HFFc6 (cell line): Measurements from ENCODE around the gene GNPTG. TPM values are rescaled to one million over a fixed set of nuclear protein-coding genes. Genes with fewer than 3 reads are reported as not detected.
A peak's percentile ranks its signal among the peaks of the same experiment; 100 is the strongest.

Experiments used
- DNase-seq: peaks from one replicate; pipeline ENCODE4 v3.0.0-alpha.2; 2018
- H3K27ac Mint-ChIP-seq: 2 replicates; pipeline ENCODE4 v1.8.0; 2020; ENCODE audit warnings: mild to moderate bottlenecking, mixed read lengths
- H3K27me3 Mint-ChIP-seq: 2 replicates; pipeline ENCODE4 v1.8.0; 2021; ENCODE audit warnings: mild to moderate bottlenecking, moderate library complexity, mixed read lengths; ENCODE audit not compliant: insufficient read depth
- H3K36me3 Mint-ChIP-seq: 2 replicates; pipeline ENCODE4 v1.8.0; 2021; ENCODE audit warnings: low read depth, mixed read lengths
- H3K4me1 Mint-ChIP-seq: 2 replicates; pipeline ENCODE4 v1.8.0; 2020; ENCODE audit warnings: low read depth, mixed read lengths
- H3K4me3 Mint-ChIP-seq: 2 replicates; pipeline ENCODE4 v1.8.0; 2020; ENCODE audit warnings: mild to moderate bottlenecking, moderate library complexity, mixed read lengths
- H3K9me3 Mint-ChIP-seq: 2 replicates; pipeline ENCODE4 v1.8.0; 2020; ENCODE audit warnings: mild to moderate bottlenecking, mixed read lengths
- total RNA-seq, 6 experiments: library from RNA; stranded (reverse); fragmentation: NEBNext Ultra II Directional; extraction: Animal tissue kit (Norgen Biotek cat#: 25700); gene quantifications; 2 replicates in 1 of 6; 3 replicates in 5 of 6; pipeline ENCODE4 v1.2.3, GENCODE V29; 2021
- TF ChIP-seq, protein P1 (sequence below): fragments of 200-600 bp; sonication (generic); IDR thresholded peaks from 2 replicates; pipeline ENCODE4 v1.5.0; 2021; ENCODE audit warnings: antibody characterized with exemption, mild to moderate bottlenecking

The GNPTG gene
- total RNA-seq, 6 experiments from 2014 or later, result 46.8 to 68.1 (median 52.6) TPM

DNA sequence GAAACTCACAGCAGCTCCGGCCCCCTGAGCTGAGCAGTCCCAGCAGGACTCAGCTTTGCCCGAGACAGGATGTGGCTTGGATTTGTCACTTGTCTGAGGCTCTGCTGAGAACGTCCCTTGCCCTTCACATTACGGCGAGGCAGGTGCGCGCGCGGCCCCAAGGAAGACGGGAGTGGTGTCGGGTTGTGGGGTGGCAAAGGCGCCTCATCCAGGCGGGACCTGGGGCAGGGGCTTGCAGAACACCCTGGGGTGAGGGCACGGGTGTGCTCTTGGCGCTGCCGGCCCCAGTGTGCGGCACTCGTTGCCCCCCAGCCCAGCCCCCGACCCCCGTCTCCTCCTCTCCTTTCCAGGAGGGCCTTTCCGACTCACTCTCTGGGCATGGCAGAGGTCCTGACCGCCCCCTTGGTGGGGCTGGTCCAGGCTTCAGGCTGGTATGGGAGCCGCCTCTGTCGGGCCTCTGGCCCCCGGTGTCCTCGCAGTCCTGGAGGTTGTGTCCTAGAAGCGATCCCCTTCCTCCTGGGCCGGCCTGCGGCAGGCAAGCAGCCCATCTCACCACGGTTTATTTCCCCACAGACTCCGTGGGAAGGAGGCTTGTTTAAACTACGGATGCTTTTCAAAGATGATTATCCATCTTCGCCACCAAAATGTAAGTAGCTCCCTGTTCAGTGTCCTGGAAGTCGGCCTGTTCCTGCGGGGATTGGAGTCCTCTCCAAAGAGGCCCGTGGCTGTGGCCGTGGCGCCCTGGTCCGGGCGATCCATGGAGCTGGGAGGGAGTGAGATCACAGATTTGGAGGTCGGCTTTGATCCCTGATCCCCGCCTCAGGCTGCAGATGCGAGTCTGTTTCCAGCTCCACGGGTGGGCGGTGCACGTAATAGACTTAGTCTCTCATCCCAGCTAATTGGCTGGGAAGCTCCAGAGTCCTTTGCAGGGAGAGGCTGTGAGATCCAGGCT lies 36.4 kb upstream of the GNPTG start:
- H3K27me3 Mint-ChIP-seq, result peaks cover 2% of the 10 kb centered on the region; the same call in 1 of the 2 replicates
- no peak overlapping the region for H3K27ac Mint-ChIP-seq
- peaks cover 37% of the 10 kb centered on the region for H3K36me3 Mint-ChIP-seq
- H3K9me3 Mint-ChIP-seq, result no peaks in the 10 kb centered on the region
- H3K4me1 Mint-ChIP-seq, result peaks cover 14% of the 10 kb centered on the region
- no peak overlapping the region for H3K4me3 Mint-ChIP-seq
- DNase-seq, result no peak
- TF ChIP-seq, protein P1, sequence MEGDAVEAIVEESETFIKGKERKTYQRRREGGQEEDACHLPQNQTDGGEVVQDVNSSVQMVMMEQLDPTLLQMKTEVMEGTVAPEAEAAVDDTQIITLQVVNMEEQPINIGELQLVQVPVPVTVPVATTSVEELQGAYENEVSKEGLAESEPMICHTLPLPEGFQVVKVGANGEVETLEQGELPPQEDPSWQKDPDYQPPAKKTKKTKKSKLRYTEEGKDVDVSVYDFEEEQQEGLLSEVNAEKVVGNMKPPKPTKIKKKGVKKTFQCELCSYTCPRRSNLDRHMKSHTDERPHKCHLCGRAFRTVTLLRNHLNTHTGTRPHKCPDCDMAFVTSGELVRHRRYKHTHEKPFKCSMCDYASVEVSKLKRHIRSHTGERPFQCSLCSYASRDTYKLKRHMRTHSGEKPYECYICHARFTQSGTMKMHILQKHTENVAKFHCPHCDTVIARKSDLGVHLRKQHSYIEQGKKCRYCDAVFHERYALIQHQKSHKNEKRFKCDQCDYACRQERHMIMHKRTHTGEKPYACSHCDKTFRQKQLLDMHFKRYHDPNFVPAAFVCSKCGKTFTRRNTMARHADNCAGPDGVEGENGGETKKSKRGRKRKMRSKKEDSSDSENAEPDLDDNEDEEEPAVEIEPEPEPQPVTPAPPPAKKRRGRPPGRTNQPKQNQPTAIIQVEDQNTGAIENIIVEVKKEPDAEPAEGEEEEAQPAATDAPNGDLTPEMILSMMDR, result no peak

DNA sequence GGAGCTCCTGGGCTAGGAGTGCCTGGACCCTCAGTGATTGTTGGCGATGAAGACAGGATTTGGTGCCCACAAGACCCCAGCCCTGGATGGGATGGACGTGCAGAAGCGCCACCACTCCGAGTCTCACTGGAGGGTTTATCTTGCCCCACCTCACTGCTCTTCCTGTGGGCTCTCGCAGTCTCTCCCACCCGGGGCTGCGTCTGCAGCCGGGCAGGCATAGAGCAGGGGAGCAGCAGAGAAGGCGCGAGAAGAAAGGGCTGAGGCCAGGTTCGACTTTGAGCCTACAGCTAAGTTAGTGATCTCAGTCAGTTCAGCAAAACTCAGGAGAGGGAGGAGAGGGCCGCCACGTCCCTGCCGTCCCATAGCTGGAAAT lies 35.7 kb upstream of the GNPTG start:
- peaks cover 8% of the 10 kb centered on the region for H3K4me1 Mint-ChIP-seq
- DNase-seq, result no peak
- no peak overlapping the region for H3K4me3 Mint-ChIP-seq
- H3K27ac Mint-ChIP-seq, result no peak overlapping the region
- H3K27me3 Mint-ChIP-seq, result peaks cover 2% of the 10 kb centered on the region; the same call in 1 of the 2 replicates
- TF ChIP-seq, protein P1, result no peak
- H3K36me3 Mint-ChIP-seq, result peaks cover 30% of the 10 kb centered on the region
- H3K9me3 Mint-ChIP-seq, result no peaks in the 10 kb centered on the region

DNA sequence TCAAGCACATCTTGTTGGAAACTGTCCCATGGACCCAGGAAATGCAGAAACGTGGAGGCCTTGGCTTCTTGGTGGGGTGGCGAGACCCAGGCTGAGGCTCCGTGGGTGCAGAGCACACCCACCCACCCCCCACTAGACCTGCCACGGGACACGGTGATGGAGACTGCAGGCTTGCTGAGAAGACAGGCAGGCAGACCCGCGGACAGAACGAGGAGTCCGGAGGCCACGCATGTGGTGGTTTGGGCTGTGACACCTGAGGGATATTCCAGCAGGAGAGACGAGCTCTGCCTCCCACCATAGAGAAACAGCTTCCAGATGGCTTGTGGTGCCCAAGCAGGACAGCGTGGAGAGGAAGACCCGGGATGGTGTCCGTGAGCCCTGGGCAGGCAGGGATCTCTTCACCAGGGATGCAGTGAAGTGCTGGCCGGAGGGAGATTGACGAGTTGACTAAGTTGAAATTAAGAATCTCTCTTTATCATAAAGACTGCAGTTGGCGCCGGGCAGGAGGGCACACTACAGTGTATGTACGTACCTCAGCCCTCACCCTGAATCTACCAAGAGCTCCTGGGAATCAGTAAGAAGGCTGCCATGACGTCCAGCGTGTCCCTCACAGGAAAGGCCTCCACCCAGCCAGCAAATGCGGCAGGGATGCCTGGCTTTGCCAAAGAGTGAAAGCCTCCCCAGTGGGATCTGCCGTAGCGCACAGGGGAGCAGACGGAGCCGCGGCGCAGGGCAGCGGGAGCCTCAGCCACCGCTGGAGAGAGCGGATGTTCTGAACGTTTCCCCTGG lies 34.1 kb upstream of the GNPTG start:
- Mint-ChIP-seq H3K9me3 (no peaks in the 10 kb centered on the region), H3K4me3 (no peak overlapping the region), H3K27me3 (peaks cover 3% of the 10 kb centered on the region), H3K36me3 (peaks cover 29% of the 10 kb centered on the region), H3K27ac (no peak overlapping the region), H3K4me1 (no peaks in the 10 kb centered on the region)
- TF ChIP-seq, protein P1, result no peak
- DNase-seq, result no peak

DNA sequence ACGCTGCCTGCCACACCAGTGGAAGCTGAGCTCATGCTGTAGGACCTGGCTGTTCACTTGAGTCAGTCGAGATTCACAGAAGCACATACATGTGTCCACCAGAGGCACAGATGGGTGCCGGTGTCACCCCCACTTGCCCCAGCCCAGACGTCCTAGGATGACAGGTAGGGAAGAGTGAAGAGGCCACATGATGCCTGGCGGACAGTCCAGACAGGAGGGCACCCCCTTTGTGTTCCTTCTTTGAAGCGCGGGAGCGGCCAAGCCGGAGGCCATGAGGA lies 33.5 kb upstream of the GNPTG start:
- H3K27ac Mint-ChIP-seq, result no peak overlapping the region
- H3K36me3 Mint-ChIP-seq, result peaks cover 29% of the 10 kb centered on the region
- H3K9me3 Mint-ChIP-seq, result no peaks in the 10 kb centered on the region
- TF ChIP-seq, protein P1, result no peak
- no peak for DNase-seq
- H3K4me1 Mint-ChIP-seq, result no peaks in the 10 kb centered on the region
- peaks cover 3% of the 10 kb centered on the region for H3K27me3 Mint-ChIP-seq
- no peak overlapping the region for H3K4me3 Mint-ChIP-seq

DNA sequence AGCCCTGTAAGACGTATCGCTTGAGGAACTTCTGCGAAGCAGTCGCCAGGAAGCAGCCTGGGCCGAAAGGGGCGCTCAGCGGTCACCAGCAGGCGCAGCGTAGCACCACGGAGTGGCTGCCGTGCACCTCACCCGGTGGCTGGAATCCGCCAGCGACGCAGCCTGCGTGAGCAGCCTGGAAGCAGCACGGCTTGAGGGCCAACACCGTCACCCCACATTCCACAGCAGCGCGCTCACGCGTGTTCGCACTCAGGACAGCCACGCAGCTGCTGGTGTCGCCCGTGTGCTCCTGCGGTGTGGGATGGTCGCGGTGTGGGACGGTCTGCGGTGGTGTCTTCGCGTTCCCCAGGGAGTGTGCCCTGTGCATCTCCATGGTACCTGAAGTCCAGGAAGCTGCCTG lies 32.7 kb upstream of the GNPTG start:
- DNase-seq, result no peak
- peaks cover 29% of the 10 kb centered on the region for H3K36me3 Mint-ChIP-seq
- H3K27ac Mint-ChIP-seq, result no peak overlapping the region
- TF ChIP-seq, protein P1, result 0 out of 2 replicates have a peak, but pooled peaks have one; percentile 12
- H3K9me3 Mint-ChIP-seq, result no peaks in the 10 kb centered on the region
- H3K4me1 Mint-ChIP-seq, result no peaks in the 10 kb centered on the region
- peaks cover 3% of the 10 kb centered on the region for H3K27me3 Mint-ChIP-seq
- no peak overlapping the region for H3K4me3 Mint-ChIP-seq
